ENCODE measurements around the gene SUCLG2.

SUCLG2 gene

GRCh38 chr3:67472674-67473201, 181.7 kb downstream of the SUCLG2 start:
- DNase-seq (ENCODE audit: low spot score in 2 of 2) (no peak), ATAC-seq (replicated peaks; ENCODE audit: extremely low read depth, poor library complexity, severe bottlenecking) (no peak)
- no peak overlapping the region for H3K4me3 Mint-ChIP-seq
- peaks cover 11% of the 10 kb centered on the region for H3K4me1 Mint-ChIP-seq
- H3K27me3 Mint-ChIP-seq, result no peaks in the 10 kb centered on the region
- H3K27ac Mint-ChIP-seq (ENCODE audit: low read depth), result no peak overlapping the region
- peaks cover 11% of the 10 kb centered on the region for H3K36me3 Mint-ChIP-seq (ENCODE audit: insufficient read depth)
- H3K9me3 Mint-ChIP-seq, result no peaks in the 10 kb centered on the region

DNA sequence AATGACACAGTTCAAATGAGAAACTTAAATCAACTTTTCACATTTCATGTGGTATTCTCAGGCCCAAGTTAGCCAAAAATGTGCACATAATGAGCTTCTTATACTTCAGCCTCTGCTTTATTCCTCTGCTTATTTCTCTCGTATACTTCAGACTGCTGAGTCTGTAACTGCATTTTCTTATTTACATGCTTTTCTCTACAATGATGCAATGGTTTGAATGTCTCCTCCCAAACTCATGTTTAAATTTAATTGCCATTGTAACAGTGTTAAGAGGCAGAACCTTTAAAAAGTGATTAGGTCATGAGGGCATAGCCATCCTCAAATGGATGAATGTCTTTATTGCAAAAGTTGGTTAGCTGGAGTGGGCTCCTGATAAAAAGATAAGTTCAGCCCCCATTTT, 184.2 kb downstream of the SUCLG2 start:
- DNase-seq (ENCODE audit: low spot score in 2 of 2), result no peak
- Mint-ChIP-seq H3K27me3 (no peaks in the 10 kb centered on the region), H3K27ac (ENCODE audit: low read depth) (no peak overlapping the region), H3K36me3 (ENCODE audit: insufficient read depth) (peaks cover 12% of the 10 kb centered on the region), H3K4me3 (no peak overlapping the region), H3K4me1 (peaks cover 19% of the 10 kb centered on the region), H3K9me3 (no peaks in the 10 kb centered on the region)
- ATAC-seq (replicated peaks; ENCODE audit: extremely low read depth, poor library complexity, severe bottlenecking), result no peak

DNA sequence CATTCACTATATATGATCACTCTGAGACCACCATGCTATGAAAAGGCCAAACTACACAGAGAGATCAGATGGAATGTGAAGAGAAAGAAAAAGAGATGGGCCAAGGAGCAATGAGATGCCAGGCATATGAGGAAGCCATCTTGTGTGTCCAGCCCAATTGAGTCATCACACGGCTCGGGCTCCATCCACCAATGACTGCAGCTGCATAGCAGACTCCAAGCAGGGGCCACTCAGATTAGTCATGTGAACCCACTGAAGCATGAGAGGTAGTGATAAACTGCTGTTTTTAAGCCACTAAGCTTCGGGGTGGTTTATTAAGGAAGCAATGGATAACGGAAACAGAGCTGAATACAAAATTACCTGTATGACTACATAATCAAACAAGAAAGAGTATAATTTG, 185.9 kb downstream of the SUCLG2 start:
- ATAC-seq (replicated peaks; ENCODE audit: extremely low read depth, poor library complexity, severe bottlenecking) (no peak), DNase-seq (ENCODE audit: low spot score in 2 of 2) (no peak)
- Mint-ChIP-seq H3K27me3 (no peaks in the 10 kb centered on the region), H3K27ac (ENCODE audit: low read depth) (no peak overlapping the region), H3K4me1 (peaks cover 23% of the 10 kb centered on the region), H3K36me3 (ENCODE audit: insufficient read depth) (peaks cover 6% of the 10 kb centered on the region), H3K4me3 (no peak overlapping the region), H3K9me3 (no peaks in the 10 kb centered on the region)

DNA sequence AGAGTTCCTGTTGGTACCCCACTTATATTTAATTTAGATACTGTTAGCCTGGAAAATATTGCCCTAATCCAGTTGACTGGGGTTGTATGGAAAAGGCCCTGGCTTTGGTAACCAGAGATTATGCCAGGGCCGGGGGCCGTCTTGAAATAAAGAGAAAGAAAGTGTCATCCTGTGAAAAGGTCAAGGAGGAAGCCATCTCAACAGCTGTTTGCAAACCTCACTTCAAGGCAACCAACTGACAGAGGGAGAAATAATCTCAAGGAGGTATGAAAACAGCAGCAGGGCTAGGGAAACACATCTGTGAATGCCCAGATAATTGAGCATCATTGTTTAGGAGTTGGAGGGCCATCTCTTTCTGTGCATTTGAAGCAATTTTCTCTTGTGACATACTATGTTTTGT, 190.8 kb downstream of the SUCLG2 start:
- Mint-ChIP-seq H3K27me3 (no peaks in the 10 kb centered on the region), H3K9me3 (no peaks in the 10 kb centered on the region), H3K4me3 (no peak overlapping the region), H3K27ac (ENCODE audit: low read depth) (no peak overlapping the region), H3K36me3 (ENCODE audit: insufficient read depth) (peaks cover 6% of the 10 kb centered on the region), H3K4me1 (peaks cover 32% of the 10 kb centered on the region)
- DNase-seq (ENCODE audit: low spot score in 2 of 2), result no peak
- no peak for ATAC-seq (replicated peaks; ENCODE audit: extremely low read depth, poor library complexity, severe bottlenecking)

DNA sequence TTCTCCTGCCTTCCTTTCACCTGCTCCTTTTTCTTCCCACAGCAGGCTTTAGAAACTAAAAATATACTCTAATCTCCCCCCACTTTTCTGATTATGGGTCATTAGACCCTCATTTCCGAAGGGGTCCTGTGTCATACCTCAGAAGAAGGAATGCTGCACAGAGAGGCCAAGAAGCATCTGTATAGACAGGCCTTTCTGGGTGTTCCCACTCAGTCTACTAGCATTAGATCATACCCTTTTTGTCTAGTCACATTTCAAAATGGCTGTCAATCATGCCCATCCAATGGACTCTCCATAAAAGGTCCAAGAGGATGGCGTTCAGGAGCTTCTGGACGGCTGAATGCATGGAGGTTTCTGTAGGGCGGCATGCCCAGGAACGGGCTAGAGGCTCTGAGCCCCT, 192.2 kb downstream of the SUCLG2 start:
- no peak for ATAC-seq (replicated peaks; ENCODE audit: extremely low read depth, poor library complexity, severe bottlenecking)
- Mint-ChIP-seq H3K4me3 (no peak overlapping the region), H3K9me3 (no peaks in the 10 kb centered on the region), H3K36me3 (ENCODE audit: insufficient read depth) (peaks cover 2% of the 10 kb centered on the region), H3K27me3 (no peaks in the 10 kb centered on the region), H3K4me1 (peaks cover 27% of the 10 kb centered on the region), H3K27ac (ENCODE audit: low read depth) (no peak overlapping the region)
- no peak for DNase-seq (ENCODE audit: low spot score in 2 of 2)

GRCh38 chr3:67461667-67462142, 192.7 kb downstream of the SUCLG2 start:
- Mint-ChIP-seq H3K27me3 (no peaks in the 10 kb centered on the region), H3K4me3 (no peak overlapping the region), H3K9me3 (no peaks in the 10 kb centered on the region), H3K27ac (ENCODE audit: low read depth) (no peak overlapping the region), H3K36me3 (ENCODE audit: insufficient read depth) (peaks cover 5% of the 10 kb centered on the region), H3K4me1 (peaks cover 27% of the 10 kb centered on the region)
- DNase-seq (ENCODE audit: low spot score in 2 of 2), result no peak
- ATAC-seq (replicated peaks; ENCODE audit: extremely low read depth, poor library complexity, severe bottlenecking), result no peak

DNA sequence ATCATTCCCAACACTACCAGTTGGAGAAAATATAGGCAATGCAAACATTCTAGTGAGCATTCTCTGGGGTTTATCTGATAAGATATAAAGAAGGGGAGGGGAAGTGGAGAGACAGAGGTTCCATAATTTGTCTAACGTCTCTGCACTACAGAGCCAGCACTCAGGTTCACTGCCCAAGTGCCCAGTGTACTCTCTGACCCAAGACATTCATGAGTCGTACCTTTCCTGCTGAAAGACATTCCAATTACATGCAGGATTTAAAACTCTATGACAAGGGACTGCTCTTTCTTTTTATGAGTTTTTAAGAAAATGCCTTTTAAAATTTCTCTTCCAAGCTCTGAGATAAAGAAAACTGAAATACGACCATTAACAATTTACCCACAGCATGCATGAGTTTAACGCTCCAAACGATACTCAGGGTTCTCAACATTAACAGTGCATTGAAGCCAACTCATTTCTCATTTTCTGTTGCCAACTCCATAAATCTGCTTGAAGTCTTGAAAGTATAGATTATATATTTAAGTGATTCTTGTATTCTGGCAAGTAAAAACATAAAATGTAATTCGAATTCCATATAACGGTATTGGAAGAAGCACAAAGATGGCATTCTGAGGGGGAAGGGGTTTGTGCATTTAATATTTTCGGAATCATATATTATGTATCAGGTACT, 193.4 kb downstream of the SUCLG2 start:
- no peak overlapping the region for H3K27ac Mint-ChIP-seq (ENCODE audit: low read depth)
- DNase-seq (ENCODE audit: low spot score in 2 of 2) (no peak), ATAC-seq (replicated peaks; ENCODE audit: extremely low read depth, poor library complexity, severe bottlenecking) (no peak)
- H3K4me1 Mint-ChIP-seq, result peaks cover 27% of the 10 kb centered on the region
- no peaks in the 10 kb centered on the region for H3K27me3 Mint-ChIP-seq
- H3K9me3 Mint-ChIP-seq, result no peaks in the 10 kb centered on the region
- H3K36me3 Mint-ChIP-seq (ENCODE audit: insufficient read depth), result peaks cover 5% of the 10 kb centered on the region
- no peak overlapping the region for H3K4me3 Mint-ChIP-seq

GRCh38 chr3:67459796-67460195, 194.6 kb downstream of the SUCLG2 start:
- peaks cover 18% of the 10 kb centered on the region for H3K4me1 Mint-ChIP-seq
- no peak overlapping the region for H3K27ac Mint-ChIP-seq (ENCODE audit: low read depth)
- no peaks in the 10 kb centered on the region for H3K27me3 Mint-ChIP-seq
- no peak for ATAC-seq (replicated peaks; ENCODE audit: extremely low read depth, poor library complexity, severe bottlenecking)
- DNase-seq (ENCODE audit: low spot score in 2 of 2), result no peak
- no peak overlapping the region for H3K4me3 Mint-ChIP-seq
- peaks cover 6% of the 10 kb centered on the region for H3K36me3 Mint-ChIP-seq (ENCODE audit: insufficient read depth)
- no peaks in the 10 kb centered on the region for H3K9me3 Mint-ChIP-seq

GRCh38 chr3:67458896-67459530, 195.4 kb downstream of the SUCLG2 start:
- ATAC-seq (replicated peaks; ENCODE audit: extremely low read depth, poor library complexity, severe bottlenecking), result no peak
- no peak overlapping the region for H3K27ac Mint-ChIP-seq (ENCODE audit: low read depth)
- no peaks in the 10 kb centered on the region for H3K9me3 Mint-ChIP-seq

GRCh38 chr3:67458408-67458807, 196.0 kb downstream of the SUCLG2 start:
- Mint-ChIP-seq H3K36me3 (ENCODE audit: insufficient read depth) (peaks cover 6% of the 10 kb centered on the region), H3K27me3 (no peaks in the 10 kb centered on the region), H3K4me1 (peaks cover 18% of the 10 kb centered on the region), H3K9me3 (no peaks in the 10 kb centered on the region), H3K27ac (ENCODE audit: low read depth) (no peak overlapping the region), H3K4me3 (no peak overlapping the region)
- ATAC-seq (replicated peaks; ENCODE audit: extremely low read depth, poor library complexity, severe bottlenecking) (no peak), DNase-seq (ENCODE audit: low spot score in 2 of 2) (no peak)

More at GRCh38 chr3:67458896-67459530, 195.4 kb downstream of the SUCLG2 start:
- DNase-seq (ENCODE audit: low spot score in 2 of 2), result no peak
- peaks cover 8% of the 10 kb centered on the region for H3K36me3 Mint-ChIP-seq (ENCODE audit: insufficient read depth)
- peaks cover 18% of the 10 kb centered on the region for H3K4me1 Mint-ChIP-seq
- H3K27me3 Mint-ChIP-seq, result no peaks in the 10 kb centered on the region
- H3K4me3 Mint-ChIP-seq, result no peak overlapping the region

GRCh38 chr3:67453628-67454027, 200.8 kb downstream of the SUCLG2 start:
- H3K36me3 Mint-ChIP-seq (ENCODE audit: insufficient read depth), result peaks cover 8% of the 10 kb centered on the region
- H3K27ac Mint-ChIP-seq (ENCODE audit: low read depth), result no peak overlapping the region
- H3K27me3 Mint-ChIP-seq, result no peaks in the 10 kb centered on the region
- H3K4me3 Mint-ChIP-seq, result no peak overlapping the region
- no peak for ATAC-seq (replicated peaks; ENCODE audit: extremely low read depth, poor library complexity, severe bottlenecking)
- DNase-seq (ENCODE audit: low spot score in 2 of 2), result no peak
- H3K9me3 Mint-ChIP-seq, result no peaks in the 10 kb centered on the region
- H3K4me1 Mint-ChIP-seq, result peaks cover 10% of the 10 kb centered on the region

DNA sequence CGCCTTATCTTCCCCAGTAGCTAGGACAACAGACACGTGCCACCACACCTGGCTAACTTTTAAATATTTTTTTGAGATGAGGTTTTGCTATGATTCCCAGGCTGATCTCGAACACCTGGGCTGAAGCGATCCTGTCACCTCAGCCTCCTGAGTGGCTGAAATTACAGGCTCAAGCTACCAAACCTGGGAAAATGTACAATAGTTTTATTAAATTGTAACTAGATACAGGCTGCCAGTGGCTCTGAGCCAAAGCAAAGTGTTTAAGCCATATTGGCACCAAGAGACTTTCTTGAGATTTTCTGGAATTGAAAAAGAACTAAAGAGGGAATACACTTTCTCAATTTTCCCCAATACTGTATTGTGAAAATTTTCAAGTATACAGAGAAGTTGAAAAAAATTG, 204.3 kb downstream of the SUCLG2 start:
- DNase-seq (ENCODE audit: low spot score in 2 of 2), result no peak
- Mint-ChIP-seq H3K36me3 (ENCODE audit: insufficient read depth) (peaks cover 4% of the 10 kb centered on the region), H3K4me3 (no peak overlapping the region), H3K4me1 (peaks cover 6% of the 10 kb centered on the region), H3K27ac (ENCODE audit: low read depth) (no peak overlapping the region), H3K27me3 (no peaks in the 10 kb centered on the region), H3K9me3 (no peaks in the 10 kb centered on the region)
- no peak for ATAC-seq (replicated peaks; ENCODE audit: extremely low read depth, poor library complexity, severe bottlenecking)

DNA sequence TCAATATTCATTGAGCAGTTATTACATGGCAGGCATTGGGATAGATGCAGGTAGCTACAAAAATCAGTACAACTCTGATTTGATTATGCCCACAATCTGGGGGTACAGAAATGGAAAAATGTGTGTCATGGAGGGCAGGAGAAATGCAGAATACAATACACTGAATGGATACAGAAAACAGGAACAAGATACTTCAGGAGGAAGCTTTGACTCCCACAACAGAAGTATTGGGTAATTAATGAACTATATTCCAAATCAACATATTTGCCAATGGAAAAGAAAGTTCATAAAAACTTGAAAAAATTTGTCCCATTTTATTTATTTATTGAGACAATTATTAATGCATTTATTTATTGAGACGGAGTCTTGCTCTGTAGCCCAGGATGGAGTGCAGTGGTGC, 207.0 kb downstream of the SUCLG2 start:
- Mint-ChIP-seq H3K4me1 (peaks cover 2% of the 10 kb centered on the region), H3K27me3 (no peaks in the 10 kb centered on the region), H3K4me3 (no peak overlapping the region), H3K27ac (ENCODE audit: low read depth) (no peak overlapping the region), H3K36me3 (ENCODE audit: insufficient read depth) (peaks cover 2% of the 10 kb centered on the region), H3K9me3 (no peaks in the 10 kb centered on the region)
- no peak for DNase-seq (ENCODE audit: low spot score in 2 of 2)
- no peak for ATAC-seq (replicated peaks; ENCODE audit: extremely low read depth, poor library complexity, severe bottlenecking)

Data from central memory CD8-positive, alpha-beta T cell (primary cell).